Choroid plexus epithelial cell (primary cell): Measurements from ENCODE around the gene JAK1.

Experiments
- DNase-seq: peaks from one replicate; pipeline ENCODE4 v3.0.0-alpha.2; 2010; ENCODE audit warnings: low read depth
- H3K4me3 ChIP-seq: 2 replicates; pipeline ENCODE4 v1.5.1; 2011; ENCODE audit warnings: low read depth, mild to moderate bottlenecking, control low read depth, low read length, moderate library complexity
- CTCF ChIP-seq: conservative IDR thresholded peaks from 2 replicates; pipeline ENCODE4 v1.5.1; 2011; ENCODE audit warnings: low read depth, mild to moderate bottlenecking, control low read depth, inconsistent platforms, low read length, moderate library complexity

JAK1 gene

GRCh38 chr1:64967381-64967780 lies 1.0 kb upstream of the JAK1 start:
- no peak overlapping the region for H3K4me3 ChIP-seq
- TF ChIP-seq CTCF = no peak
- DNase-seq = no peak

DNA sequence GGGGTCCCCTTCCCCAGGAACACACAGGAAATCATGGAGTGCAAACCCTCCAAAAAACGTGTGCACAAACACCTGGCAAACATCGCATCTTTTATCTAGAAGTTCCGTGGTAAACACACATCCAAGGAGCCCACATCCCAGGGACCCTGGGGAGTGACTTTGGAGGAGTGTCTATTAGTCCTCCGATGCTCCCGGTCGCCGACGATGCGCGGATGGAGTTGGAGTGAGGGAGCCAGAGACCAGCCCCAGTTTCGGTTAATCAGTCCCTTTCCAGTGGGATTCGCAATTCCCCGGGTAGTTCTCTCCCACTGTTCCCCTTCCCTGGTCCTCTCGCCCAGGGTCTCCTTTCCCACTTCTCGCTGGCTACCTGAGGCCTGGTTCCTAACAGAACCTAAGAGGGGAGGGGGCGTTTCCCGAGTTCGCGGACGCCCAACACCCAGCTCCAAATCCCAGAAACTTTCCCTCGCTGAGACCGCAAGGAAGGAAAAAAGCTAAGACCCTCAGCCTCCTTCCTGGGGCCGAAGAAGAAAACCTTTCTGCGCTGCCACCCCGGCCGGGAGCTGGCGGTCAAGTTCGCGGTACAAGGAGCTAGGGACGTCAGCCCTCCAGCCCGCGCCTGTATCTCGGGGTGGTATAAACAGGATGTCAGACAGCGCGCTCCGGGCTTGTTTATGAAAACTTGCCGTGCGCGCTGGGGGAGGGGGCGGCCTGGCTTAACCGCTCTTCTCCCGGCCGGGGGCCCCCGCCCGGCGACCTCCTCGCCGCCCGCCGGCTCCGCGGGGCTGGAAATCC lies 787 bp downstream of the JAK1 start:
- TF ChIP-seq CTCF = no peak
- H3K4me3 ChIP-seq = peak overlapping the region; percentile 73
- DNase-seq = peak; percentile 77

GRCh38 chr1:64963466-64963865 lies 2.9 kb downstream of the JAK1 start:
- no peak overlapping the region for H3K4me3 ChIP-seq
- DNase-seq = no peak
- no peak for TF ChIP-seq CTCF

DNA sequence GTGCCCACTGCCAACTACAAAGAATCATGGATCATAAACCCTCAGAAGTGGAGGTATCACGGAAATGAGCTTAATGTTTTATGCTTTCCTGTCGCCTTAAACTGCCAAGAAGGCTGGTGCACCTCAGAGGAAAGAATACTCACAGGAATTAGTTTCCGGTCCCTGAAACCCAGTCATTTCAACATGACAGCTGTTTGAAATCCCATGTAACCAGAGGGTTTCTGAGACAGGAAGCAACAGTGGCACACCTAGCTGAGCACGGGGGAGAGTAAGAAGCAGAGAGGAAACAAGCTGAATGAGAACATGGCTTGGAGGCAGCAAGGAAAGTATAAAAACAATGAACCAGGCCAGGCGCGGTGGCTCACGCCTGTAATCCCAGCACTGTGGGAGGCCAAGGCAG lies 3.9 kb downstream of the JAK1 start:
- no peak for DNase-seq
- TF ChIP-seq CTCF = no peak
- no peak overlapping the region for H3K4me3 ChIP-seq

DNA sequence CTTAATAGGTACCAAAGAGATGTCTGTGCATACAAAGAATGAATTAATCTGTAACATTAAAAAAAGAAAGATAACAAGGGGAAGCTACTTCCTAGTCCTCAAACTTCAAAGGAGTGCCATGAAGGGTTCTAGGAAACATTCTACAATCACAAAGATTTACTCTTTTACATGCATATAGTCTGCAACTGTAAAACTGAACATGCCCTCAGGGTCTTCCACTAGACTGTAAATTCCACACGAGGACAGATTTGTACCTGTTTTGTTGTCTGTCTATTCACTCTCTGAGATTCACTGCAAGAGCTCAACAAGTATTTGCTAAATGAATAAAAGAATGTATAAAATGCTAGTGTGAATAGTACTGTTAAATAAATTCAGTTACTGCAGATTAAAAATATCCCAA lies 4.4 kb downstream of the JAK1 start:
- DNase-seq = no peak
- no peak for TF ChIP-seq CTCF
- no peak overlapping the region for H3K4me3 ChIP-seq

DNA sequence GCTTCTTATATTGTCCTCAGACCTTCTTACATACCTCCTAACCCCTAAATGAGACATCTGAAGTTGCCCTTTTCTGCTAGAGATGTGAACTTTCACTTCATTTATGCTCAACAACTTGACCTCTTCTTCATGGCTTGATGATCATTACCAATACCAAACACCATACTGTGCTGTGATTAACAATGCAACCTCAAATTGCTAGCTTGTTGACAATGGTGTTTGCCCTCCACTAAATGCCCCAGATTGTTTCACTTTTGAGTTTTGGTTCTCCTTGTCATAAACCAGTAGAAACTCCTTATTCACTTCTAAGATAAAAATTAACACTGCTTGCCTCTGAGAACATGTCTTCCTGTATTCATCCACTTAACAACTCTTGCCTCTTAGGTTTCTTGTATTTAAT lies 5.6 kb downstream of the JAK1 start:
- no peak overlapping the region for H3K4me3 ChIP-seq
- DNase-seq = no peak
- no peak for TF ChIP-seq CTCF

DNA sequence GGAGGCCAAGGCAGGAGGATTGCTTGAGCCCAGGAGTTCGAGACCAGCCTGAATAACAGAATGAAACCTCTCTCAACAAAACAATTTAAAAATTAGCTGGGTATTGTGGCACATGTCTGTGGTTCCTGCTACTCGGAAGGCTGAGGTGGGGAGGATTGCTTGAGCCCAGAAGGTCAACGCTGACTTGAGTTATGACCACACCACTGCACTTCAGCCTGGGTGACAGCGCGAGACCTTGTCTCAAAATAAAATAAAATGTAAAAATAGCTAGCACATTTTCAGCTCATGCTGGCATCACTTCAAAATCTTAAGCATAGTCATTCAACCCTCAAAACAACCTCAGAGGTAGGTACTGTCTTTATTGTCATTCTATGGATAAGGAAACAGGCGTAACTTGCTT lies 6.4 kb downstream of the JAK1 start:
- no peak for DNase-seq
- no peak for TF ChIP-seq CTCF
- no peak overlapping the region for H3K4me3 ChIP-seq
